ENCODE data around the gene DSG3. TPM values are rescaled to one million over a fixed set of nuclear protein-coding genes. Genes with fewer than 3 reads are reported as not detected.

Gene DSG3
- total RNA-seq, 2 donors from 2014 or later: not detected

DNA sequence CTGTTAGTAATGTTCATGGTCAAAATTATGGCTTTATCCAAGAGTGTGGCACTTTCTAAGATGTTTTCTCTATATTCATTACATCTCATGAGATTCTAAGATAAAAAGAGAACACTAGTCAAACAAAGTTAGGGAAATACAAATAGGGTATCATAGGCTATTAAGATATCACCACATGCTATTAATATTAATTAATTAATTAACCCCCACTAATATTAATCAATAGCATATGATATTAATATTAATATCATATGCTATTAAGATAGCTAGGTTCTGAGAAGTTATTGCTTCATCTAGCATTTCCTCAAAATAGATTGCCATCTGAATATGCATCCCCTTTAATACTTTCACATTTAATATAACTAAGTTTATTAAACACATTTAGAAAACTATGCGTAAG is 22.1 kb downstream of the DSG3 start:
- no peak overlapping the region for H3K4me3 ChIP-seq
- H3K4me1 ChIP-seq: no peaks in the 10 kb centered on the region
- ATAC-seq: no peak
- intact Hi-C loops (cut with DNase I): no loop called here
- no peaks in the 10 kb centered on the region for H3K36me3 ChIP-seq (replicated peaks in 1 of 2; ENCODE audit: insufficient read depth in 1 of 2, low read depth in 2 of 2)
- no peak for TF ChIP-seq POLR2A (IDR thresholded peaks at IDR 0.05)
- TF ChIP-seq, protein P1, sequence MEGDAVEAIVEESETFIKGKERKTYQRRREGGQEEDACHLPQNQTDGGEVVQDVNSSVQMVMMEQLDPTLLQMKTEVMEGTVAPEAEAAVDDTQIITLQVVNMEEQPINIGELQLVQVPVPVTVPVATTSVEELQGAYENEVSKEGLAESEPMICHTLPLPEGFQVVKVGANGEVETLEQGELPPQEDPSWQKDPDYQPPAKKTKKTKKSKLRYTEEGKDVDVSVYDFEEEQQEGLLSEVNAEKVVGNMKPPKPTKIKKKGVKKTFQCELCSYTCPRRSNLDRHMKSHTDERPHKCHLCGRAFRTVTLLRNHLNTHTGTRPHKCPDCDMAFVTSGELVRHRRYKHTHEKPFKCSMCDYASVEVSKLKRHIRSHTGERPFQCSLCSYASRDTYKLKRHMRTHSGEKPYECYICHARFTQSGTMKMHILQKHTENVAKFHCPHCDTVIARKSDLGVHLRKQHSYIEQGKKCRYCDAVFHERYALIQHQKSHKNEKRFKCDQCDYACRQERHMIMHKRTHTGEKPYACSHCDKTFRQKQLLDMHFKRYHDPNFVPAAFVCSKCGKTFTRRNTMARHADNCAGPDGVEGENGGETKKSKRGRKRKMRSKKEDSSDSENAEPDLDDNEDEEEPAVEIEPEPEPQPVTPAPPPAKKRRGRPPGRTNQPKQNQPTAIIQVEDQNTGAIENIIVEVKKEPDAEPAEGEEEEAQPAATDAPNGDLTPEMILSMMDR (IDR thresholded peaks at IDR 0.05): no peak
- WGBS, 2 donors: 91 to 94% methylated on average over 1 of the region's 1 CpG
- no peaks in the 10 kb centered on the region for H3K9me3 ChIP-seq
- DNase-seq: no peak
- no peak overlapping the region for H3K27ac ChIP-seq
- no peaks in the 10 kb centered on the region for H3K27me3 ChIP-seq

DNA sequence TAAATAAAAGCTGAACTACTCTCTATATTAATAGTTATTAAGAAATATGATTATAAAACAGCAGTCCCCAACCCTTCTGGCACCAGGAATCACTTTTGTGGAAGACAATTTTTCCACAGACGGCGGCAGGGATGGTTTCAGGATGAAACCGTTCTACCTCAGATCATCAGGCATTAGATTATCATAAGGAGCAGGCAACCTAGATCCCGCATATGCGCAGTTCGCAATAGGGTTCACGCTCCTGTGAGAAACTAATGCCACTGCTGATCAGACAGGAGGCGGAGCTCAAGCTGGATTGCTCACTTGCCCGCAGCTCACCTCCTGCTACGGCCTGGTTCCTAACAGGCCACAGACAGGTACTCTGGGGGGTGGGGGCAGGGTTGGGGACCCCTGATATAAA is 31.1 kb downstream of the DSG3 start:
- Histone ChIP-seq H3K36me3 (replicated peaks in 1 of 2; ENCODE audit: insufficient read depth in 1 of 2, low read depth in 2 of 2) (no peaks in the 10 kb centered on the region), H3K4me3 (no peak overlapping the region), H3K27me3 (no peaks in the 10 kb centered on the region), H3K4me1 (no peaks in the 10 kb centered on the region), H3K27ac (no peak overlapping the region), H3K9me3 (no peaks in the 10 kb centered on the region)
- DNase-seq (no peak), ATAC-seq (no peak)
- 92 to 94% methylated on average over 10 of the region's 10 CpGs for WGBS, 2 donors
- intact Hi-C loops (cut with DNase I): no loop called here
- TF ChIP-seq, protein P1 (IDR thresholded peaks at IDR 0.05): no peak
- TF ChIP-seq POLR2A (IDR thresholded peaks at IDR 0.05): no peak

DNA sequence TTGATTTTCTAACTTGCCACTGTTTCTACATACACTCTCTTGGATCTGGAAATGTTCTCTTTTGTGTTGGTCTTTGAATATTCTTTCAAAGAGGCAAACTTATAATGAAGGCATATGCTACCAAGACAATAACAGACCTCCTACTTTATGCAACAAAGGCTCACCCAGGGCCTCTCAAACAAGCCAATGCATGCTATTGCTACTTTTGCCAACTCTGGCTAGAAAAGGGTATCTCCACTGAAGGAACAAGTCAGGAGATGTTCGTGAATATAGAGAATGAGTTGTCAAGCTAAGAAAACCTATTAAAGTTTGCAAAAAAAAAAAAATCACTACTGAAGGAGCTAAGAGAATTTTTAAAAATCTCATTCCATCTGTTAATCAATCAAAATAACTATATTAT is 34.5 kb downstream of the DSG3 start:
- Histone ChIP-seq H3K4me1 (no peaks in the 10 kb centered on the region), H3K27me3 (no peaks in the 10 kb centered on the region), H3K27ac (no peak overlapping the region), H3K36me3 (replicated peaks in 1 of 2; ENCODE audit: insufficient read depth in 1 of 2, low read depth in 2 of 2) (no peaks in the 10 kb centered on the region), H3K9me3 (no peaks in the 10 kb centered on the region), H3K4me3 (no peak overlapping the region)
- intact Hi-C loops (cut with DNase I): no loop called here
- TF ChIP-seq, protein P1 (IDR thresholded peaks at IDR 0.05): no peak
- TF ChIP-seq POLR2A (IDR thresholded peaks at IDR 0.05): no peak
- ATAC-seq: no peak
- DNase-seq: no peak
- 75 to 82% methylated on average over 1 of the region's 1 CpG for WGBS, 2 donors

DNA sequence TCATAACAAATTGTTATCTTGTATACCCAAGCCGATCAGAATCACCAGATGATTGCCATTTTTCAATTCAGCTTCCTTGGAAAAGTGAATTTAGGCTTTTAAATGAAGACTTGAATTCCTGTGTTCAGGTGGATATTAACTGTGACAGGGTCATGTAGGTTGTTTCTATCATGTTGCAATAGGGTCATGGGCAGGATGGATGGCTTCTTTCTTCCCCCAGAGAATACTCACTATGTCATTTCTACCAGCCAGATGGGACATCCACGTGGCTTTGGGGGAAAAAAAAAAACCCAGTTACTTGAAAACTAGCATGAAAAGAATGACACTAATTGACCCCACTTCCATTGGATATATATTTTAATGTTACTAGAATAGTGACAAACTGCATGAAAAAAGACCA is 35.9 kb downstream of the DSG3 start:
- Histone ChIP-seq H3K27ac (no peak overlapping the region), H3K27me3 (no peaks in the 10 kb centered on the region), H3K4me3 (no peak overlapping the region), H3K4me1 (no peaks in the 10 kb centered on the region), H3K9me3 (no peaks in the 10 kb centered on the region), H3K36me3 (replicated peaks in 1 of 2; ENCODE audit: insufficient read depth in 1 of 2, low read depth in 2 of 2) (no peaks in the 10 kb centered on the region)
- 63 to 71% methylated on average over 2 of the region's 2 CpGs for WGBS, 2 donors
- intact Hi-C loops (cut with DNase I): no loop called here
- no peak for TF ChIP-seq POLR2A (IDR thresholded peaks at IDR 0.05)
- TF ChIP-seq, protein P1 (IDR thresholded peaks at IDR 0.05): no peak
- DNase-seq: no peak
- no peak for ATAC-seq

DNA sequence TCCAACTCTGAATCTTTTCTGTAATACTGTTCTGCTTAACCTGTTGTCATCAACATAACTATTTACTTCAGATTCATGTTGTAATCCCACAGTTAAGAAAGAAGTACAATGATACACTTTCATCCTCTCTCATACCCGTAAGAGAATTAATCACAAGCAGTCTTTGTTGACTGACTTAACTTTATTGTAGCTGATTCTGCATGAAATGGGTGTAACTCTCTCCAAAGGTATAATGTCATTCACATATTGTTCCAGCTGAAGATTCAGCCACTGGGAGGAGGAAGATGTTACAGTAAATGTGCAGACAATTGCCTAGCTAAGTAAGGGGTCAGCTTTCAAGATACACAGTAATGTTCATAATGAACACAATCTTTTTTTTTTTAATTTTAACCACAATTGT is 36.9 kb downstream of the DSG3 start:
- TF ChIP-seq, protein P1 (IDR thresholded peaks at IDR 0.05): no peak
- TF ChIP-seq POLR2A (IDR thresholded peaks at IDR 0.05): no peak
- H3K4me3 ChIP-seq: no peak overlapping the region
- intact Hi-C loops (cut with DNase I): no loop called here
- WGBS, 2 donors: 76 to 77% methylated on average over 1 of the region's 1 CpG
- H3K9me3 ChIP-seq: no peaks in the 10 kb centered on the region
- ATAC-seq (no peak), DNase-seq (no peak)
- no peak overlapping the region for H3K27ac ChIP-seq
- H3K27me3 ChIP-seq: no peaks in the 10 kb centered on the region
- H3K36me3 ChIP-seq (replicated peaks in 1 of 2; ENCODE audit: insufficient read depth in 1 of 2, low read depth in 2 of 2): no peaks in the 10 kb centered on the region
- H3K4me1 ChIP-seq: no peaks in the 10 kb centered on the region
